HepG2 (cell line): ENCODE data around the gene TNXB. TPM values are rescaled to one million over a fixed set of nuclear protein-coding genes. Genes with fewer than 3 reads are reported as not detected.

Source experiments
- ARHGAP35 ChIP-seq: sonication (generic); formaldehyde crosslinking; IDR thresholded peaks from 2 replicates; pipeline ENCODE4 v1.9.0; 2022; ENCODE audit warnings: mild to moderate bottlenecking, inconsistent platforms, moderate library complexity, missing genetic modification reagents, borderline replicate concordance
- CBFB ChIP-seq: sonication (generic); formaldehyde crosslinking; IDR thresholded peaks from 2 replicates; pipeline ENCODE4 v1.4.0; 2020; ENCODE audit warnings: missing genetic modification reagents
- CENPBD1 ChIP-seq: sonication (generic); formaldehyde crosslinking; IDR thresholded peaks from 2 replicates; pipeline ENCODE4 v1.8.0; 2022; ENCODE audit warnings: missing genetic modification reagents, low read depth, mild to moderate bottlenecking, borderline replicate concordance
- FOXP1 ChIP-seq, 2 experiments: fragments of 450-650 bp in 1 of 2; IDR thresholded peaks; 2 replicates each; pipeline ENCODE4 v1.6.1; 2017 to 2018; ENCODE audit warnings: antibody characterized with exemption in 1 of 2
- IKZF5 ChIP-seq: IDR thresholded peaks from 2 replicates; pipeline ENCODE4 v1.6.1; 2018; ENCODE audit warnings: missing genetic modification reagents, mild to moderate bottlenecking, missing compliant biosample characterization
- NFRKB ChIP-seq: fragments of 450-650 bp; IDR thresholded peaks from 2 replicates; pipeline ENCODE4 v1.6.1; 2017
- SNRNP70 ChIP-seq: fragments of 200-400 bp; formaldehyde crosslinking; IDR thresholded peaks from 2 replicates; pipeline ENCODE4 v1.6.1; 2017; ENCODE audit warnings: mild to moderate bottlenecking, low read depth, low read length, moderate library complexity
- ZBTB37 ChIP-seq: sonication (generic); formaldehyde crosslinking; IDR thresholded peaks from 2 replicates; pipeline ENCODE4 v1.4.0; 2020; ENCODE audit warnings: mild to moderate bottlenecking, missing genetic modification reagents
- ZNF407 ChIP-seq: sonication (generic); formaldehyde crosslinking; IDR thresholded peaks from one replicate; pipeline ENCODE4 v1.5.1; 2020; ENCODE audit warnings: mild to moderate bottlenecking, missing genetic modification reagents; ENCODE audit errors: not compliant biosample characterization
- ZNF512B ChIP-seq: sonication (generic); formaldehyde crosslinking; IDR thresholded peaks from 2 replicates; pipeline ENCODE4 v1.5.1; 2020; ENCODE audit warnings: missing genetic modification reagents, mild to moderate bottlenecking, borderline replicate concordance
- ZNF547 ChIP-seq: sonication (generic); formaldehyde crosslinking; IDR thresholded peaks from 2 replicates; pipeline ENCODE4 v1.5.1; 2020; ENCODE audit warnings: mild to moderate bottlenecking, missing genetic modification reagents
- ZNF644 ChIP-seq: IDR thresholded peaks from 2 replicates; pipeline ENCODE4 v1.6.1; 2016; ENCODE audit warnings: low read depth
- ZNF839 ChIP-seq: sonication (generic); formaldehyde crosslinking; IDR thresholded peaks from 2 replicates; pipeline ENCODE4 v1.4.0; 2020; ENCODE audit warnings: missing genetic modification reagents, mild to moderate bottlenecking, borderline replicate concordance
- polyA plus RNA-seq, 8 experiments: library from polyadenylated mRNA; depleted of rRNA in 3 of 8; stranded (reverse) in 7 of 8; unstranded in 1 of 8; fragments of >200 nt; fragmentation: Illumina TruSeq in 4 of 8; extraction: Trizol in 4 of 8; gene quantifications; 2 replicates each; pipeline versions ENCODE4 v1.2.1 to v1.2.3, GENCODE V29; 2011 to 2016; ENCODE audit warnings: low read depth in 4 of 8, missing spikeins in 1 of 8, mixed read lengths in 1 of 8; ENCODE audit not compliant: insufficient read depth in 1 of 8
- total RNA-seq, 5 experiments: library from RNA; depleted of rRNA; stranded (reverse); fragments of >200 nt; fragmentation: Illumina TruSeq; extraction: Trizol; gene quantifications; 2 replicates each; pipeline ENCODE4 v1.2.3, GENCODE V29; 2016; ENCODE audit warnings: low read depth in 1 of 5

Gene TNXB
- total and polyA plus RNA-seq, 2 of the 13 experiments (the other 11 are each of a cell fraction or from before 2014, with no cell fraction given) = 1.6 to 2.7 TPM

GRCh38 chr6:32087574-32088486 lies 21.3 kb downstream of the TNXB start (continued):
- TF ChIP-seq ZBTB37 (CRISPR knock-in tag) (no peak), ARHGAP35 (CRISPR knock-in tag) (no peak), SNRNP70 (no peak), NFRKB (no peak), ZNF407 (CRISPR knock-in tag) (no peak), IKZF5 (CRISPR knock-in tag) (peak; percentile 71; the same call in 1 of the 2 replicates), CBFB (CRISPR knock-in tag) (peak; percentile 61), ZNF547 (CRISPR knock-in tag) (no peak), ZNF839 (CRISPR knock-in tag) (no peak), ZNF512B (CRISPR knock-in tag) (0 out of 2 replicates have a peak, but pooled peaks have one; percentile 62), CENPBD1 (no peak), ZNF644 (peak; percentile 56; the same call in 1 of the 2 replicates), FOXP1 (IDR thresholded peaks at IDR 0.05) (no peak), FOXP1 (CRISPR knock-in tag; IDR thresholded peaks at IDR 0.05) (no peak)
